K562 (cell line): ENCODE data around the gene GLIS2. TPM values are rescaled to one million over a fixed set of nuclear protein-coding genes. Genes with fewer than 3 reads are reported as not detected.

Experiments
- ASH1L ChIP-seq: fragments of 450-650 bp; IDR thresholded peaks from 2 replicates; pipeline ENCODE4 v1.6.1; 2018; ENCODE audit warnings: borderline replicate concordance, mild to moderate bottlenecking, low read depth; ENCODE audit not compliant: partially characterized antibody
- CXXC5 ChIP-seq: fragments of 250-450 bp; sonication (Bioruptor Pico); IDR thresholded peaks from 2 replicates; pipeline ENCODE4 v1.8.0; 2022; ENCODE audit warnings: inconsistent platforms, mild to moderate bottlenecking, moderate library complexity
- E2F6 ChIP-seq, 2 experiments: IDR thresholded peaks; 2 replicates each; pipeline ENCODE4 v1.6.1; 2011; ENCODE audit warnings: borderline replicate concordance in 1 of 2, control low read depth in 1 of 2, low read depth in 1 of 2, low read length in 1 of 2, mild to moderate bottlenecking in 1 of 2, mixed read lengths in 1 of 2, moderate library complexity in 1 of 2; ENCODE audit not compliant: insufficient read depth in 1 of 2, insufficient read length in 1 of 2, poor library complexity in 1 of 2, severe bottlenecking in 1 of 2; ENCODE audit errors: extremely low read depth in 1 of 2
- ELF1 ChIP-seq: fragments of 200-800 bp; sonication (Bioruptor generic); IDR thresholded peaks from 2 replicates; pipeline ENCODE4 v1.6.1; 2016; ENCODE audit warnings: missing genetic modification characterization, missing compliant biosample characterization
- ESRRA ChIP-seq: fragments of 450-650 bp; IDR thresholded peaks from 2 replicates; pipeline ENCODE4 v1.6.1; 2014; ENCODE audit warnings: low read depth, mild to moderate bottlenecking, moderate library complexity, borderline replicate concordance
- FOXP1 ChIP-seq: sonication (generic); formaldehyde crosslinking; IDR thresholded peaks from 2 replicates; pipeline ENCODE4 v1.8.0; 2022; ENCODE audit warnings: mild to moderate bottlenecking, missing genetic modification reagents
- HMGN3 ChIP-seq: IDR thresholded peaks from 2 replicates; pipeline ENCODE4 v1.6.1; 2011; ENCODE audit warnings: borderline replicate concordance, low read depth, mild to moderate bottlenecking, mixed read lengths, low read length; ENCODE audit not compliant: insufficient read length; ENCODE audit errors: extremely low read depth
- NCOA6 ChIP-seq: fragments of 450-650 bp; IDR thresholded peaks from 2 replicates; pipeline ENCODE4 v1.6.1; 2017; ENCODE audit warnings: mild to moderate bottlenecking
- NRF1 ChIP-seq, 2 experiments: fragments of 450-650 bp; IDR thresholded peaks in 1 of 2; conservative IDR thresholded peaks in 1 of 2; 2 replicates each; pipeline ENCODE4 v1.6.1; 2014; ENCODE audit warnings: mild to moderate bottlenecking in 2 of 2
- PHF21A ChIP-seq: fragments of 450-650 bp; IDR thresholded peaks from 2 replicates; pipeline ENCODE4 v1.6.1; 2017; ENCODE audit warnings: low read depth, borderline replicate concordance
- PHF8 ChIP-seq: fragments of 200-600 bp; sonication (generic); IDR thresholded peaks from 2 replicates; pipeline ENCODE4 v1.6.1; 2012; ENCODE audit warnings: mixed run types, mild to moderate bottlenecking, inconsistent platforms, low read length, moderate library complexity, borderline replicate concordance
- RNF2 ChIP-seq: sonication (generic); IDR thresholded peaks from 2 replicates; pipeline ENCODE4 v1.6.1; 2016
- SAFB2 ChIP-seq: fragments of 200-400 bp; formaldehyde crosslinking; IDR thresholded peaks from 2 replicates; pipeline ENCODE4 v1.6.1; 2018; ENCODE audit warnings: borderline replicate concordance, low read length, low read depth, moderate library complexity; ENCODE audit not compliant: severe bottlenecking
- SP1 ChIP-seq: sonication (generic); formaldehyde crosslinking; IDR thresholded peaks from 2 replicates; pipeline ENCODE4 v1.8.1; 2022; ENCODE audit warnings: mild to moderate bottlenecking, missing genetic modification reagents
- YY1 ChIP-seq, 3 experiments: IDR thresholded peaks; 2 replicates each; pipeline ENCODE4 v1.6.1; 2011; ENCODE audit warnings: low read length in 2 of 3, mild to moderate bottlenecking in 2 of 3, moderate library complexity in 2 of 3, borderline replicate concordance in 1 of 3, control low read depth in 1 of 3, low read depth in 1 of 3; ENCODE audit not compliant: insufficient read depth in 3 of 3, insufficient replicate concordance in 2 of 3, control insufficient read depth in 1 of 3, insufficient read length in 1 of 3; ENCODE audit errors: extremely low read depth in 1 of 3
- ZBTB17 ChIP-seq: fragments of 450-650 bp; formaldehyde crosslinking; IDR thresholded peaks from 2 replicates; pipeline ENCODE4 v1.4.0; 2020; ENCODE audit warnings: mild to moderate bottlenecking
- ZFP36 ChIP-seq: fragments of 150-350 bp; IDR thresholded peaks from 2 replicates; pipeline ENCODE4 v1.6.1; 2018; ENCODE audit warnings: low read length, low read depth; ENCODE audit not compliant: partially characterized antibody
- ZKSCAN3 ChIP-seq: fragments of 250-450 bp; sonication (Bioruptor Pico); IDR thresholded peaks from 2 replicates; pipeline ENCODE4 v1.4.0; 2020
- ZNF3 ChIP-seq: fragments of 250-450 bp; sonication (Bioruptor Pico); IDR thresholded peaks from 2 replicates; pipeline ENCODE4 v1.5.0; 2021; ENCODE audit warnings: mild to moderate bottlenecking, moderate library complexity
- ZNF436 ChIP-seq: fragments of 250-450, 450-650 bp; sonication (Bioruptor Pico); formaldehyde crosslinking; IDR thresholded peaks from 2 replicates; pipeline ENCODE4 v1.7.0; 2020; ENCODE audit warnings: mild to moderate bottlenecking
- ZNF551 ChIP-seq: fragments of 250-450 bp; sonication (Bioruptor Pico); IDR thresholded peaks from 2 replicates; pipeline ENCODE4 v1.5.0; 2021; ENCODE audit warnings: mild to moderate bottlenecking, moderate library complexity
- polyA plus RNA-seq, 8 experiments: library from polyadenylated mRNA; depleted of rRNA in 4 of 8; stranded (reverse) in 5 of 8; unstranded in 3 of 8; fragments of >200 nt; fragmentation: Nextera tagmentation in 2 of 8; fragmentation: Illumina TruSeq in 1 of 8; extraction: Ambion mirVana in 2 of 8; extraction: Trizol in 1 of 8; gene quantifications; 2 replicates each; pipeline versions ENCODE4 v1.2.1 to v1.2.3, GENCODE V29; 2011 to 2014; ENCODE audit warnings: inconsistent platforms in 1 of 8, missing spikeins in 1 of 8
- total RNA-seq, 7 experiments: library from RNA; depleted of rRNA in 6 of 7; stranded (reverse); fragments of >200 nt in 6 of 7; fragmentation: Illumina TruSeq in 2 of 7; extraction: Trizol in 2 of 7; gene quantifications; 2 replicates each; pipeline versions ENCODE4 v1.2.1 to v1.2.3, GENCODE V29; 2011 to 2021; ENCODE audit warnings: low replicate concordance in 1 of 7
- TF ChIP-seq, protein P1 (sequence below): sonication (generic); formaldehyde crosslinking; IDR thresholded peaks from 2 replicates; pipeline ENCODE4 v1.8.0; 2022; ENCODE audit warnings: mild to moderate bottlenecking, missing genetic modification reagents
- TF ChIP-seq, protein P2 (sequence below): fragments of 250-450 bp; sonication (Bioruptor Pico); IDR thresholded peaks from 2 replicates; pipeline ENCODE4 v1.5.0; 2022; ENCODE audit warnings: mild to moderate bottlenecking

Gene GLIS2
- total and polyA plus RNA-seq, 9 of the 15 experiments (the other 6 are each of a cell fraction or from before 2014, with no cell fraction given), result 0.10 to 9.0 (median 0.57) TPM

- TF ChIP-seq PHF8 (no peak), FOXP1 (0 out of 2 replicates have a peak, but pooled peaks have one; percentile 48), ZNF436 (CRISPR knock-in tag) (no peak), YY1 (IDR thresholded peaks at IDR 0.05; ENCODE audit: borderline replicate concordance in 1 of 3, control insufficient read depth in 1 of 3, extremely low read depth in 1 of 3, insufficient read depth in 3 of 3, insufficient read length in 1 of 3, insufficient replicate concordance in 2 of 3, low read depth in 1 of 3, low read length in 2 of 3) (peak in 1 of 3 experiments; percentile 22), SAFB2 (no peak), ASH1L (no peak), SP1 (CRISPR knock-in tag) (peak; percentile 59; the same call in 1 of the 2 replicates), ZNF3 (CRISPR knock-in tag) (no peak), NCOA6 (no peak), ZBTB17 (no peak), RNF2 (no peak), ZFP36 (no peak), PHF21A (no peak), CXXC5 (CRISPR knock-in tag) (peak; percentile 50), NRF1 (conservative IDR thresholded peaks at IDR 0.05 in 1 of 2, IDR thresholded peaks at IDR 0.05 in 1 of 2) (peak; percentile 34 to 37; a peak in 2 of 4 replicates), E2F6 (IDR thresholded peaks at IDR 0.05; ENCODE audit: borderline replicate concordance in 1 of 2, extremely low read depth in 1 of 2, insufficient read depth in 1 of 2, insufficient read length in 1 of 2, low read depth in 1 of 2, low read length in 1 of 2, poor library complexity in 1 of 2, severe bottlenecking in 1 of 2) (peak in 1 of 2 experiments; percentile 43), ESRRA (peak; percentile 76; the same call in 1 of the 2 replicates), ZNF551 (no peak), ZKSCAN3 (CRISPR knock-in tag) (no peak), ELF1 (tag) (peak; percentile 45; the same call in 1 of the 2 replicates), HMGN3 (no peak)
- TF ChIP-seq, protein P1, sequence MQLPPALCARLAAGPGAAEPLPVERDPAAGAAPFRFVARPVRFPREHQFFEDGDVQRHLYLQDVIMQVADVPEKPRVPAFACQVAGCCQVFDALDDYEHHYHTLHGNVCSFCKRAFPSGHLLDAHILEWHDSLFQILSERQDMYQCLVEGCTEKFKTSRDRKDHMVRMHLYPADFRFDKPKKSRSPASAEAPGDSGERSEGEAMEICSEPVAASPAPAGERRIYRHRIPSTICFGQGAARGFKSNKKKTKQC (CRISPR knock-in tag), result peak; percentile 17; the same call in 1 of the 2 replicates
- TF ChIP-seq, protein P2, sequence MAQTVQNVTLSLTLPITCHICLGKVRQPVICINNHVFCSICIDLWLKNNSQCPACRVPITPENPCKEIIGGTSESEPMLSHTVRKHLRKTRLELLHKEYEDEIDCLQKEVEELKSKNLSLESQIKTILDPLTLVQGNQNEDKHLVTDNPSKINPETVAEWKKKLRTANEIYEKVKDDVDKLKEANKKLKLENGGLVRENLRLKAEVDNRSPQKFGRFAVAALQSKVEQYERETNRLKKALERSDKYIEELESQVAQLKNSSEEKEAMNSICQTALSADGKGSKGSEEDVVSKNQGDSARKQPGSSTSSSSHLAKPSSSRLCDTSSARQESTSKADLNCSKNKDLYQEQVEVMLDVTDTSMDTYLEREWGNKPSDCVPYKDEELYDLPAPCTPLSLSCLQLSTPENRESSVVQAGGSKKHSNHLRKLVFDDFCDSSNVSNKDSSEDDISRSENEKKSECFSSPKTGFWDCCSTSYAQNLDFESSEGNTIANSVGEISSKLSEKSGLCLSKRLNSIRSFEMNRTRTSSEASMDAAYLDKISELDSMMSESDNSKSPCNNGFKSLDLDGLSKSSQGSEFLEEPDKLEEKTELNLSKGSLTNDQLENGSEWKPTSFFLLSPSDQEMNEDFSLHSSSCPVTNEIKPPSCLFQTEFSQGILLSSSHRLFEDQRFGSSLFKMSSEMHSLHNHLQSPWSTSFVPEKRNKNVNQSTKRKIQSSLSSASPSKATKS, result no peak
Measured at GRCh38 chr16:4313563-4314531, 2.0 kb upstream of the GLIS2 start (continued).
